ENCODE measurements around the gene CSF2RB.

The CSF2RB gene

GRCh38 chr22:36938886-36939285 is 25.5 kb downstream of the CSF2RB start:
- no peak for DNase-seq

DNA sequence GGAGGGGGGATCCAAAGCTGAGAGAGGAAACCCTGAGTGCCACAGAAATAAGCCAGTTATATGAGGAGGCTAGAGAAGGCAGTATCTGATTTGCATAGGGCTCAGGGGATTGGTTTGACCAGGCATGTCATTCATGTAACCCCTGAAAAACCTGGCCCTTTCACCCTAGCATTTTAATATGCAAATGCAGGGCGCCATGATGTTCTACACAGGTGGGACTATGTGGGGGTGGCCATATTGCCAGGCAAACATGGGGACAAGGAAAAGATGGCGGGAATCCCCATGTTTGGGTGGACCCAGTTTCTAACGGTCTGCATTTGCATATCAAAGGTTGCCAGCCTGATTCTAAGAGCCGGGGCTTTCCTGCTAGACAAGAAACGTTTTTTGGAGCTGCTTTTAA is 27.2 kb downstream of the CSF2RB start:
- DNase-seq, result no peak

DNA sequence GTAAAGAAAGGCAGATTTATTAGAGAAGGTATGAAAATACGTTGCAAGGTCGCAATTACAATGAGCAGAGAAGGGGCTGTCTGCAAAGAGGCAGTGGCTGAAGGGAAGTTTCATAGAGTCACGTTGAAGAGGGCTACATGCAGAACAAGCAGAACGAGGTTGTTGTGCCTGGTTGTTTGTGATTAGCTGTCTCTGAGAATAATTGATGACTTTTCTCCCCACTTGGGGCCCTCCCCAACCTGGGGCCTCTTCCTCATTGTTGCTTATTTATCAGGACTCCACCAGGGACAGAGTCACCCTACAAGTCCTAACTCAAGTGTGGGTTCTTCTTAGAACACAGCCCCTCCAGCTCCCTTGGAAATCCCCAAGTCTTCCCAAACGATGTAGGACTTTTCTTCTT is 29.1 kb downstream of the CSF2RB start:
- DNase-seq, result no peak

DNA sequence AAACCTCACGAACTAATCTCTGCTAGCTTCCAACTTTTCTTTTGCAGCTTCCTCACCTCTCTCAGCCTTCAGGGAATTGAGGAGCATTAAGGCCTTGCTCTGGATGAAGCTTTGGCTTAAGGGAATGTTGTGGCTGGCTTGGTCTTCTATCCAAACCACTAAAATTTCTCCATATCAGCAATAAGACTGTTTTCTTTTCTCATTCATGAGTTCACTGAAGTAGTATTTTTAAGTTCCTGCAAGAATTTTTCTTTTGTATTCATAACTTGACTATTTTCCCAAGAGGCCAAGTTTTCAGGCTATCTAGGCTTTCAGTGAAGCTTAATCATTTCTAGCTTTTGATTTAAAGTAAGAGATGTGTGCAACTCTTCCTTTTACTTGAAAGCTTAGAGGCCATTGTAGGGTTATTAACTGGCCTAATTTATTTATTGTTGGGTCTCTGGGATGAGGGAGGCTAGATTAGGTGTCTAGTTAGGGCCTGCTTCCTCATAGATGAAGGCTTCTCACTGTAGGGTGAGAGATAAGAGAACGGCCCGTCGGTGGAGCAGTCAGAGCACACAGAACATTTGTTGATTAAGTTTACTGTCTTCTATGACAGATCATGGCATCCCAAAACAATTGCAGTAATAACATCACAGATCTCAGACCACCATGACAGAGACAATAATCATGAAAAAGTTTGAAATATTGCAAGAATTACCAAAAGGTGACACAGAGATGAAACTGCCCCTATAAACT is 33.2 kb downstream of the CSF2RB start:
- DNase-seq, result no peak

DNA sequence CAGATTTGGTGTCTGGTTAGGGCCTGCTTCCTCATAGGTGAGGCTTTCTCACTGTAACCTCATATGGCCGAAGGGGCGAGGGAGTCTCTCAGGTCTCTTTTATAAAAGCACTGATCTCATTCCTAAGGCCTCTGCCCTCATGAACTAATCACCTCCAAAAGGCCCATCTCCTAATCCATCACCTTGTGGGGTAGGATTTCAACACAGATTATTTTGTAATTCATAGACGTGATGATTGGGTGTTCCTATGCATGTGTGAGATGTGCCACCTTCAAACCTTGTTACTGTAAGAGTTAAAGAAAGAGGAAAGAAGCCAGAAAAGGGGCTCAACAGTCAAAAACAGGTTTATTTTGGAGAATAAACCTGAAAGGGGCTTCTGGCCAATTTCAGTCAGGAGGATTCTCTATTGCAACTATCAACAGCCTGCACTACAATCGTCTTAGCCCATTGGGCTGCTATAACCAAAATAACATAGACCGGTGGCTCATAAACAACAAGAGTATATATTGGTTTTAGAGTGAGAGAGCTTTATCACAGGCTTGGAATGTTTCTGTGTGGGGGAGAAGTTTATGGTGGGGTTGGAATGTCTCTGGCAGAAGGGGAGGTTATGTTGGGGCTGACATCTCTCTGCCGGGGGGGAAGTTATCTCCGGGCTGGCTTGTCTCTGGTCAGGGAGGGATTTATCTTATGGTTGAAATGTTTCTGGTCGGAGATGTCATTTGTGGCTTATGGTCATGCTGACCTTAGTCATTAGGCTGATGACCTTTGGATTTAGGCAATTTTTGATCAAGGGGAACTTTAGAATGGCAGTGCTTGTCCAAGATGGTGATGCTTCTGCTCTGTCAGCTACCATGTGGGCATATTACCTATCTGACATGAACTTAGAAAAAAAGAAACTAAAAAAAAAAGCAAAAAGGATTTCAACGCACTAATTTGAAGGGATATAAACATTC is 35.1 kb downstream of the CSF2RB start:
- no peak for DNase-seq

DNA sequence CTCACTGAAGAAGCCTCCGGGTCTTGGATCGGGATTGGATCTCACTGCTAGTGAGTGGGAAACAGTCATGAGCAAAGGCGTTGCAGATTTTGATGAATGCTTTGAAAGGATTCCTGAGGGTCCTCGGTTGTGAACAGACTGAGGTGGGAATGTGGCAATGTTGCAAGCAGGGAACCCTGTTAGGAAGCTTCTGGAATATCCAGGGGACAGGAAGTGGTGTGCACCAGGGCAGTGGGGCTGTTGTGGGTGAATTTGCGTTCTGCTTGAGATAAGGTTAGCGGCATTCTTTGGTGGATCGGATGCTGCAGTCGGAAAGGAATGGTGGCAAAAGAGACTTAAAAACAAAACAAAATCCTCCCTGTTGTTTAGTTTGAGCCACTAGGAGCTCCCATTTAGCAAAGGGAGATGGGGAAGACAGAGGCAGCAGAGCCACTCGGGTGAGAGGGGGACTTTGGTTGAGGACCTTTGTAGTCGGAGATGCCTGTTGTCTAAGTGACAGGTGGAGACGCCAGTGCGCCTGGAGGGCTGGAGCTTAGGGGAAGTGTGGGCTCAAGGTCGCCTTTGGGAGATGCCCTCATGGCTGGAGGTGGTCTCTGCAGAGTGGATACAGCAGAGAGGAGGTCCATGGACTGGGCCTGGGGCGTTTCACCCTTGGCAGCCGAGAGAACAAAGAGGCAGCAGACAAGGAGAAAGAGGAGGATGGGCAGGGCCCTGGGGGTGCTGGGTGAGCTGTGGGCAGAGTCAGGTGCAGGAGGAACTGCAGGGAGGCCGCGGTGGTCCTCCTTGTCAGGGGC is 37.6 kb downstream of the CSF2RB start:
- DNase-seq, result no peak

DNA sequence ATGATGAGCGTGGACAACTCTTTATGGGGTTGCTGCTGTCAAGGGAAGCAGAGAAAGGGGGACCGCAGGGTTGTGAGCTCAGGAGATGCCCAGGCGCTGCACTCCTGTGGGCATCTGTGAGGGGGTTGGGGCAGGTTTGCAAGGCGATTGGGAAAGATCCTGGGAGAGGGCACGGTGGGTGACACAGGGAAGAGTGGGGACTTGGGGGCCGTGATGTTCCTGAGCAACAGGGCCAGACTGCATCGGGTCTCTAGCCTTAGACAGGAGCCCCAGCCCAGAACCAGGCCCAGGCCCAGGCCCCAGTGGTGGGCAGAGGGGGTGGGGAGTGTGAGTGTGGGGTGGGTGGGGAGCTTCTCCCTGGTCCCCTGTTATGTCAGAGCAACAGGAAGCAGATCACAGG is 38.3 kb downstream of the CSF2RB start:
- DNase-seq, result no peak

- no peak for DNase-seq
These were observed 40.0 kb downstream of the CSF2RB start for GRCh38 chr22:36953239-36954080.

DNA sequence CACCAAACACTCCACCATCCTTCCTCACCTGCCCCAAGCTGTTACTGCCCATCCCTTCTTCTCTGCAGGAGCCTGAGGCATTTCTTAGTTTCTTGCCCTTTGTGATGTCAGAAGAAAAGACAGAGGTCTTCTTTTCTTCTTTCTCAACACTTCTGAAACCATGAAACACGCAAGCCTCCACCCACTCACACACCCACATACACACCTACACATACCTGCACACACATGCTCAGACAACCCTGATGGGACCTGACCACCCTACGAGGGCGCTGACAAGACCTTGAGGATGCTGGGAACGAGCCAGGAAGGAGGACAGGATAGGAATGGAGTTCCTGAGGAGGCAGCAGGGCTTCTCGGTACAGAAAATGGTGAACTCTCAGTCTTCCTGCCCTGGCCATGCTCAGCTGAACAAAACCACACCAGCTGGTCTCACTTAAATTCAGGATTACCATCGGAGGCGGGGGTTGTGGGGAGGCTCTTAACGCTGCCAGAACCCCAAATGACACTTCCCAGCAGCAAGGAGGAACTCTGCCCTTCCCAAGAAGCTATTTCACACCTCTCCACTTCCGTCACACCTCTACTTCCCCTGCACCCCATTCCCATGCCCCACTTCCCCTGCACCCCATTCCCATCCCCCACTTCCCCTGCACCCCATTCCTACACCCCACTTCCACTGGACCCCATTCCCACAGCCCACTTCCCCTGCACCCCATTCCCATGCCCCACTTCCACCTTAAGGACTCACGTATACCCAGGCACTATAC is 41.0 kb downstream of the CSF2RB start:
- no peak for DNase-seq

GRCh38 chr22:36955691-36956090 is 42.3 kb downstream of the CSF2RB start:
- no peak for DNase-seq

- no peak for DNase-seq
These were observed 44.9 kb downstream of the CSF2RB start for GRCh38 chr22:36958366-36958765.

GRCh38 chr22:36961626-36962025 is 48.2 kb downstream of the CSF2RB start:
- DNase-seq, result no peak

DNA sequence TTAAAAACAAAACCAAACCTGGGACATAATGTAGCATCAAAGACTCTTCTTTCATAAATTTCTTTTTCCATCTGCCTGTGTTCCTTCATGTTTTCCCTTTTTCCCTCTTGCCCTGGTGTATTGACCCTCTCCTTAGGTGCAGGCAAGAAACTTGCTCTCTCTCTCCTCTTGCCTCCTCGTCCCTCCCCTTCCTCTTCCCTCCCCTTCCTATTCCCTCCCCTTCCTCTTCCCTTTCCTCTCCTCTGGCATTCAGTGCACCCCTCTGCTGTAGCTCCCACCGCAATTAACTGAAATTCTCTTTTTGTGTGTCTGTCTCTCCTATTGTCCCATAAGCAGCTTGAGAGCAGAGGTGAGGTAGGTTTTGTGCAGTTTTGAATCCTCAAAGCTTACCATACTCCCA is 49.9 kb downstream of the CSF2RB start:
- no peak for DNase-seq

GRCh38 chr22:36964106-36964505 is 50.7 kb downstream of the CSF2RB start:
- no peak for DNase-seq

DNA sequence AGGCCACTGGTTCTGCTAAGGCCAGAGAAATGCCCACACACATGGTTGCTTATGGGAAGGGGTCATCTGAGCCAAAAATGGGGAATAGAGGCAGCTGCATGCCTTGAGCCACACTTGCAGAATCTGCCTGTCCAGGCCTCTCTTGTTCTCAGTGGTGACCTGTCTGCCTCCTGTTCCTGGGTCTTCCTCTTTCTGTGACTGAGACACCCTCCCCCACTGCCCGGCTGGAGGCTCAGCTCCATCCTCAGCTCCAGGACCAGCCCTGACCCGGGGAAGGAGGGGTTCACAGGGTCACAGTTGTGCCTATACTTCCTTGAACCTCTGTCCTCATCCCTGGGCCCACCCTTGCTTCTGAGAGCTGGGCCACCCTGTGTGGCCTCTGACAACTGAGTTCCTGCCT is 52.3 kb downstream of the CSF2RB start:
- DNase-seq, result no peak

- DNase-seq, result no peak
These were observed 53.6 kb downstream of the CSF2RB start for GRCh38 chr22:36966851-36967540.

GRCh38 chr22:36968249-36968964 is 55.0 kb downstream of the CSF2RB start:
- DNase-seq, result no peak

GRCh38 chr22:36971341-36972125 is 58.1 kb downstream of the CSF2RB start:
- no peak for DNase-seq

GRCh38 chr22:36976606-36977005 is 63.2 kb downstream of the CSF2RB start:
- DNase-seq, result no peak
